IMR-90 (cell line): ENCODE data around the gene UGT3A1. TPM values are rescaled to one million over a fixed set of nuclear protein-coding genes. Genes with fewer than 3 reads are reported as not detected.

Experiments used
- ATAC-seq: fragments of 200-7000 bp; cut with Tn5 transposase; 2 replicates; pipeline ENCODE4 v1.9.1; 2020; ENCODE audit warnings: low read depth, mild to moderate bottlenecking, moderate library complexity
- BruUV-seq: library from RNA; stranded (reverse); fragments of 400-500 nt; replicated peaks from 2 replicates; lab custom pipeline; 2021; lab: Mats Ljungman, UMichigan
- CTCF ChIA-PET: fragments of 300-600 bp; formaldehyde crosslinking; extraction: SDS; loops from one replicate; lab custom pipeline; 2021; ENCODE audit warnings: antibody characterized with exemption; lab: Yijun Ruan, JAX
- POLR2A ChIA-PET: fragments of 300-600 bp; sonication (Branson Sonifier 250); formaldehyde crosslinking; loops from one replicate; lab custom pipeline; 2022; ENCODE audit warnings: antibody characterized with exemption; ENCODE audit not compliant: unreplicated experiment; lab: Charles Lee
- DNase-seq: peaks from one replicate; pipeline ENCODE4 v3.0.0; 2013
- H2AFZ ChIP-seq: replicated peaks from 2 replicates; pipeline ENCODE3; 2013; ENCODE audit warnings: low read length, mild to moderate bottlenecking; ENCODE audit not compliant: poor library complexity
- H2AK5ac ChIP-seq: 2 replicates; pipeline ENCODE4 v1.6.1; 2013; ENCODE audit warnings: low read depth, low read length, inconsistent platforms
- H2AK9ac ChIP-seq: replicated peaks from 2 replicates; pipeline ENCODE3; 2013; ENCODE audit warnings: mild to moderate bottlenecking, low read depth, low read length, moderate library complexity; ENCODE audit not compliant: poor library complexity
- H2BK120ac ChIP-seq: 2 replicates; pipeline ENCODE4 v1.6.1; 2013; ENCODE audit warnings: low read depth, low read length, inconsistent platforms
- H2BK15ac ChIP-seq: 3 replicates; pipeline ENCODE4 v1.6.1; 2013; ENCODE audit warnings: low read depth, low read length, inconsistent platforms
- H2BK20ac ChIP-seq: 2 replicates; pipeline ENCODE4 v1.6.1; 2013; ENCODE audit warnings: low read depth, mild to moderate bottlenecking, inconsistent platforms, low read length, moderate library complexity
- H2BK5ac ChIP-seq: 2 replicates; pipeline ENCODE4 v1.6.1; 2013; ENCODE audit warnings: mild to moderate bottlenecking, low read depth, low read length, inconsistent platforms; ENCODE audit not compliant: poor library complexity, severe bottlenecking
- H3K14ac ChIP-seq: replicated peaks from 2 replicates; pipeline ENCODE4 v1.6.1; 2013; ENCODE audit warnings: low read depth, low read length, inconsistent platforms
- H3K18ac ChIP-seq: 2 replicates; pipeline ENCODE4 v1.6.1; 2013; ENCODE audit warnings: low read depth, low read length, control low read depth
- H3K23ac ChIP-seq: 2 replicates; pipeline ENCODE4 v1.6.1; 2013; ENCODE audit warnings: low read depth, low read length, inconsistent platforms
- H3K27ac ChIP-seq: 2 replicates; pipeline ENCODE4 v1.5.1; 2013; ENCODE audit warnings: mild to moderate bottlenecking, control low read depth, low read length; ENCODE audit not compliant: insufficient read depth
- H3K27me3 ChIP-seq: 2 replicates; pipeline ENCODE4 v1.6.1; 2013; ENCODE audit warnings: low read length; ENCODE audit not compliant: control insufficient read depth, insufficient read depth
- H3K36me3 ChIP-seq: 2 replicates; pipeline ENCODE4 v1.6.1; 2013; ENCODE audit warnings: low read length, mixed read lengths; ENCODE audit not compliant: control insufficient read depth, insufficient read depth
- H3K4ac ChIP-seq: 2 replicates; pipeline ENCODE4 v1.6.1; 2013; ENCODE audit warnings: low read depth, low read length, inconsistent platforms
- H3K4me1 ChIP-seq: 2 replicates; pipeline ENCODE4 v1.6.1; 2013; ENCODE audit warnings: low read length, mixed read lengths; ENCODE audit not compliant: control insufficient read depth, insufficient read depth
- H3K4me2 ChIP-seq: 2 replicates; pipeline ENCODE4 v1.6.1; 2013; ENCODE audit warnings: low read depth, mild to moderate bottlenecking, control low read depth, low read length, moderate library complexity
- H3K4me3 ChIP-seq: 2 replicates; pipeline ENCODE4 v1.5.1; 2013; ENCODE audit warnings: low read depth, mild to moderate bottlenecking, control low read depth, low read length, moderate library complexity; ENCODE audit not compliant: insufficient read depth
- H3K56ac ChIP-seq: 2 replicates; pipeline ENCODE4 v1.6.1; 2013; ENCODE audit warnings: low read length, inconsistent platforms; ENCODE audit not compliant: insufficient read depth; ENCODE audit errors: extremely low read depth
- H3K79me1 ChIP-seq, 2 experiments: 2 replicates each; pipeline ENCODE4 v1.6.1; 2013; ENCODE audit warnings: low read length in 2 of 2, inconsistent platforms in 1 of 2, low read depth in 1 of 2
- H3K9ac ChIP-seq: 2 replicates; pipeline ENCODE4 v1.6.1; 2013; ENCODE audit warnings: low read depth, low read length, control low read depth
- H3K9me1 ChIP-seq: 2 replicates; pipeline ENCODE4 v1.6.1; 2013; ENCODE audit warnings: low read length, inconsistent platforms; ENCODE audit not compliant: insufficient read depth
- H3K9me3 ChIP-seq: 2 replicates; pipeline ENCODE4 v1.6.1; 2013; ENCODE audit warnings: low read length; ENCODE audit not compliant: control insufficient read depth, insufficient read depth
- H4K20me1 ChIP-seq: 2 replicates; pipeline ENCODE4 v1.6.1; 2013; ENCODE audit warnings: low read length, inconsistent platforms; ENCODE audit not compliant: insufficient read depth
- H4K5ac ChIP-seq: 2 replicates; pipeline ENCODE4 v1.6.1; 2013; ENCODE audit warnings: mild to moderate bottlenecking, low read depth, low read length, control low read depth
- H4K8ac ChIP-seq, 2 experiments: 2 replicates each; pipeline ENCODE4 v1.6.1; 2013; ENCODE audit warnings: low read depth in 2 of 2, low read length in 2 of 2, control low read depth in 1 of 2, inconsistent platforms in 1 of 2
- H4K91ac ChIP-seq: 2 replicates; pipeline ENCODE4 v1.6.1; 2013; ENCODE audit warnings: low read depth, low read length, inconsistent platforms; ENCODE audit not compliant: insufficient read depth
- BHLHE40 ChIP-seq: fragments of 150-350 bp; IDR thresholded peaks from 2 replicates; pipeline ENCODE4 v1.6.1; 2016; ENCODE audit warnings: mild to moderate bottlenecking, low read depth, low read length
- CEBPB ChIP-seq: IDR thresholded peaks from 2 replicates; pipeline ENCODE4 v1.6.1; 2012; ENCODE audit warnings: low read depth, low read length, improper control_type of control experiment
- CHD1 ChIP-seq: IDR thresholded peaks from 2 replicates; pipeline ENCODE4 v1.6.1; 2012; ENCODE audit warnings: low read depth, low read length, improper control_type of control experiment
- CTCF ChIP-seq: conservative IDR thresholded peaks from 2 replicates; pipeline ENCODE4 v1.5.1; 2012; ENCODE audit warnings: mild to moderate bottlenecking, low read depth, low read length, improper control_type of control experiment
- FOS ChIP-seq: fragments of 150-350 bp; IDR thresholded peaks from 2 replicates; pipeline ENCODE4 v1.6.1; 2016; ENCODE audit warnings: low read depth, low read length
- MAFK ChIP-seq: IDR thresholded peaks from 2 replicates; pipeline ENCODE4 v1.6.1; 2012; ENCODE audit warnings: low read depth, low read length, improper control_type of control experiment
- MAZ ChIP-seq: IDR thresholded peaks from 2 replicates; pipeline ENCODE4 v1.6.1; 2012; ENCODE audit warnings: low read depth, mild to moderate bottlenecking, low read length, improper control_type of control experiment, moderate library complexity, borderline replicate concordance
- MXI1 ChIP-seq: IDR thresholded peaks from 2 replicates; pipeline ENCODE4 v1.6.1; 2012; ENCODE audit warnings: low read depth, mild to moderate bottlenecking, low read length, moderate library complexity, borderline replicate concordance
- NFE2L2 ChIP-seq: fragments of 150-350 bp; IDR thresholded peaks from 2 replicates; pipeline ENCODE4 v1.6.1; 2016; ENCODE audit warnings: low read depth, mild to moderate bottlenecking, low read length
- POLR2A ChIP-seq: IDR thresholded peaks from 2 replicates; pipeline ENCODE4 v1.6.1; 2012; ENCODE audit warnings: mild to moderate bottlenecking, low read depth, low read length
- RAD21 ChIP-seq: IDR thresholded peaks from 2 replicates; pipeline ENCODE4 v1.6.1; 2012; ENCODE audit warnings: low read length, improper control_type of control experiment
- RCOR1 ChIP-seq: IDR thresholded peaks from 2 replicates; pipeline ENCODE4 v1.6.1; 2012; ENCODE audit warnings: mild to moderate bottlenecking, low read length, improper control_type of control experiment; ENCODE audit not compliant: insufficient replicate concordance
- RFX5 ChIP-seq: IDR thresholded peaks from 2 replicates; pipeline ENCODE4 v1.8.0; 2012; ENCODE audit warnings: low read depth, mild to moderate bottlenecking, low read length, moderate library complexity
- SMC3 ChIP-seq: fragments of 150-350 bp; IDR thresholded peaks from 2 replicates; pipeline ENCODE4 v1.6.1; 2016; ENCODE audit warnings: low read depth, mild to moderate bottlenecking, antibody characterized with exemption, low read length, moderate library complexity
- WGBS, 2 experiments: methylation state at CpG; one replicate each; pipeline versions ENCODE4 v1.1.5 to v1.1.7; 2013; ENCODE audit warnings: missing lambda C conversion rate in 2 of 2; ENCODE audit not compliant: insufficient read length in 1 of 2; ENCODE audit errors: extremely low coverage in 2 of 2; 5-methylcytosine and 5-hydroxymethylcytosine counted together
- dilution Hi-C: fragments of 300-500 bp; cut with HindIII; formaldehyde crosslinking; loops from one replicate; pipeline ENCODE4 v1.14.3; 2018; ENCODE audit warnings: low sequenced_read_pairs; ENCODE audit not compliant: unreplicated experiment
- in situ Hi-C: fragments of 300-500 bp; cut with MboI; formaldehyde crosslinking; loops from 3 replicates; pipeline ENCODE4 v1.14.3; 2019; ENCODE audit warnings: low sequenced_read_pairs, inconsistent platforms, mixed read lengths
- intact Hi-C: fragments of 100-400 bp; cut with micrococcal nuclease; formaldehyde crosslinking; loops from 2 replicates; pipeline ENCODE4 v1.10.0; 2022
- polyA plus RNA-seq, 3 experiments: library from polyadenylated mRNA; depleted of rRNA; stranded (reverse); fragments of >200 nt; gene quantifications; 2 replicates each; pipeline ENCODE4 v1.2.3, GENCODE V29; 2012; ENCODE audit warnings: low replicate concordance in 1 of 3
- total RNA-seq: library from RNA; depleted of rRNA; stranded (reverse); fragments of >200 nt; gene quantifications from 2 replicates; pipeline ENCODE4 v1.2.3, GENCODE V29; 2012
- TF ChIP-seq, protein P1 (sequence below): fragments of 150-350 bp; IDR thresholded peaks from 2 replicates; pipeline ENCODE4 v1.6.1; 2017; ENCODE audit warnings: mild to moderate bottlenecking, antibody characterized with exemption, low read length, low read depth
- TF ChIP-seq, protein P2 (sequence below): fragments of 150-350 bp; IDR thresholded peaks from 2 replicates; pipeline ENCODE4 v1.6.1; 2016; ENCODE audit warnings: low read depth, mild to moderate bottlenecking, low read length, moderate library complexity, borderline replicate concordance

Gene UGT3A1
- total and polyA plus RNA-seq, 2 of the 4 experiments (the other 2 are of a cell fraction) = not detected

DNA sequence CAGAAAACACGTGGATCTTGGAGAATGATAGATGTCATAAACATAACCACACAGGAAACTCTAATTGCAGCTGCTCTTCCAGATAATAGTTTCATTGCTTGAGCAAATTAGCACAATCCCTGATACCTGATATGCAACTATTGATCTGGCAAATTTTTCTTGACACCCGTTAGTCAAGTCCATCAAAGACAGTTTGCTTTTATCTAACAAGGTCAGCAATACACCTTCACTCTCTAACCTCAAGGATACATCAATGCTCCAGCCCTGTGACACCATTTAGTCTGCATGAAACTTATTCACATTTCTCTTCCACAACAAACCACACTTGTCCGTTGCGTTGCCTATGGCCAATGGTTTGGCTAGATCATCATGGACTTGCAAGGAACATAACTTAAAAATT is 16.6 kb downstream of the UGT3A1 start:
- Histone ChIP-seq H4K5ac (no peak overlapping the region), H3K79me1 (no peaks in the 10 kb centered on the region), H3K4me3 (no peak overlapping the region), H3K14ac (no peak overlapping the region), H3K18ac (no peak overlapping the region), H4K20me1 (no peaks in the 10 kb centered on the region), H3K9me1 (no peaks in the 10 kb centered on the region), H2BK15ac (no peak overlapping the region), H2BK120ac (no peak overlapping the region), H2AK5ac (no peak overlapping the region), H4K91ac (no peak overlapping the region), H3K36me3 (no peaks in the 10 kb centered on the region), H3K27ac (no peak overlapping the region), H3K4me1 (no peaks in the 10 kb centered on the region), H2AK9ac (no peak overlapping the region), H2BK20ac (no peak overlapping the region), H3K4ac (no peak overlapping the region), H3K9ac (no peak overlapping the region), H3K27me3 (no peaks in the 10 kb centered on the region), H3K56ac (no peak overlapping the region), H3K9me3 (no peaks in the 10 kb centered on the region), H2AFZ (no peak overlapping the region), H3K23ac (no peak overlapping the region), H3K4me2 (no peak overlapping the region), H4K8ac (no peak overlapping the region), H2BK5ac (no peak overlapping the region)
- DNase-seq = no peak
- TF ChIP-seq NFE2L2 (no peak), RCOR1 (no peak), CHD1 (no peak), BHLHE40 (no peak), FOS (no peak), MAFK (no peak), CEBPB (no peak), POLR2A (no peak), CTCF (no peak), MXI1 (no peak), SMC3 (no peak), MAZ (no peak), RFX5 (no peak), RAD21 (no peak)
- TF ChIP-seq, protein P1, sequence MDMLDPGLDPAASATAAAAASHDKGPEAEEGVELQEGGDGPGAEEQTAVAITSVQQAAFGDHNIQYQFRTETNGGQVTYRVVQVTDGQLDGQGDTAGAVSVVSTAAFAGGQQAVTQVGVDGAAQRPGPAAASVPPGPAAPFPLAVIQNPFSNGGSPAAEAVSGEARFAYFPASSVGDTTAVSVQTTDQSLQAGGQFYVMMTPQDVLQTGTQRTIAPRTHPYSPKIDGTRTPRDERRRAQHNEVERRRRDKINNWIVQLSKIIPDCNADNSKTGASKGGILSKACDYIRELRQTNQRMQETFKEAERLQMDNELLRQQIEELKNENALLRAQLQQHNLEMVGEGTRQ = no peak
- TF ChIP-seq, protein P2, sequence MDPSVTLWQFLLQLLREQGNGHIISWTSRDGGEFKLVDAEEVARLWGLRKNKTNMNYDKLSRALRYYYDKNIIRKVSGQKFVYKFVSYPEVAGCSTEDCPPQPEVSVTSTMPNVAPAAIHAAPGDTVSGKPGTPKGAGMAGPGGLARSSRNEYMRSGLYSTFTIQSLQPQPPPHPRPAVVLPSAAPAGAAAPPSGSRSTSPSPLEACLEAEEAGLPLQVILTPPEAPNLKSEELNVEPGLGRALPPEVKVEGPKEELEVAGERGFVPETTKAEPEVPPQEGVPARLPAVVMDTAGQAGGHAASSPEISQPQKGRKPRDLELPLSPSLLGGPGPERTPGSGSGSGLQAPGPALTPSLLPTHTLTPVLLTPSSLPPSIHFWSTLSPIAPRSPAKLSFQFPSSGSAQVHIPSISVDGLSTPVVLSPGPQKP = no peak
- POLR2A ChIA-PET = no interaction called here
- dilution Hi-C loops = no loop called here
- CTCF ChIA-PET = no interaction called here
- no peak for ATAC-seq
- BruUV-seq = no TSS peak
- in situ Hi-C loops = no loop called here
- 60% methylated on average over 1 of the region's 4 CpGs; no CpG with 5 or more reads in 1 of the 2 experiments for WGBS, 2 experiments
- intact Hi-C loops = no loop called here
